Measurements from ENCODE around the gene LMO7. TPM values are rescaled to one million over a fixed set of nuclear protein-coding genes. Genes with fewer than 3 reads are reported as not detected.

LMO7 gene
- total and polyA plus RNA-seq, 2 of the 13 experiments (the other 11 are each of a cell fraction or from before 2014, with no cell fraction given), result 34.0 to 121 TPM

- TF ChIP-seq KLF9 (CRISPR knock-in tag; IDR thresholded peaks at IDR 0.05; ENCODE audit: low read depth), result no peak
- TF ChIP-seq ZKSCAN5 (CRISPR knock-in tag; IDR thresholded peaks at IDR 0.05), result no peak
- TF ChIP-seq ZMYM3 (CRISPR knock-in tag; IDR thresholded peaks at IDR 0.05), result no peak
- TF ChIP-seq ETV6 (CRISPR knock-in tag; conservative IDR thresholded peaks at IDR 0.05), result no peak
- TF ChIP-seq, protein P1, sequence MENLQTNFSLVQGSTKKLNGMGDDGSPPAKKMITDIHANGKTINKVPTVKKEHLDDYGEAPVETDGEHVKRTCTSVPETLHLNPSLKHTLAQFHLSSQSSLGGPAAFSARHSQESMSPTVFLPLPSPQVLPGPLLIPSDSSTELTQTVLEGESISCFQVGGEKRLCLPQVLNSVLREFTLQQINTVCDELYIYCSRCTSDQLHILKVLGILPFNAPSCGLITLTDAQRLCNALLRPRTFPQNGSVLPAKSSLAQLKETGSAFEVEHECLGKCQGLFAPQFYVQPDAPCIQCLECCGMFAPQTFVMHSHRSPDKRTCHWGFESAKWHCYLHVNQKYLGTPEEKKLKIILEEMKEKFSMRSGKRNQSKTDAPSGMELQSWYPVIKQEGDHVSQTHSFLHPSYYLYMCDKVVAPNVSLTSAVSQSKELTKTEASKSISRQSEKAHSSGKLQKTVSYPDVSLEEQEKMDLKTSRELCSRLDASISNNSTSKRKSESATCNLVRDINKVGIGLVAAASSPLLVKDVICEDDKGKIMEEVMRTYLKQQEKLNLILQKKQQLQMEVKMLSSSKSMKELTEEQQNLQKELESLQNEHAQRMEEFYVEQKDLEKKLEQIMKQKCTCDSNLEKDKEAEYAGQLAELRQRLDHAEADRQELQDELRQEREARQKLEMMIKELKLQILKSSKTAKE (CRISPR knock-in tag; IDR thresholded peaks at IDR 0.05; ENCODE audit: borderline replicate concordance), result no peak
- no peak for TF ChIP-seq ZNF790 (CRISPR knock-in tag; IDR thresholded peaks at IDR 0.05; ENCODE audit: borderline replicate concordance)
- TF ChIP-seq ELF3 (CRISPR knock-in tag; IDR thresholded peaks at IDR 0.05), result no peak
- no peak for TF ChIP-seq PPARG (CRISPR knock-in tag; conservative IDR thresholded peaks at IDR 0.05)
- TF ChIP-seq ISL2 (CRISPR knock-in tag; IDR thresholded peaks at IDR 0.05), result no peak
- no peak for TF ChIP-seq RFXAP (CRISPR knock-in tag; IDR thresholded peaks at IDR 0.05; ENCODE audit: borderline replicate concordance)
- in situ Hi-C loops (cut with HindIII; ENCODE audit: extremely low pct_ligation_motif_present, low pct_unique_long_range_greater_than_20kb), result no loop called here
- FAIRE-seq, result no peak
- no peaks in the 10 kb centered on the region for H4K20me1 ChIP-seq (ENCODE audit: insufficient read depth, low read length)
- intact Hi-C loops (cut with micrococcal nuclease; ENCODE audit: unreplicated experiment), result no loop called here
- POLR2A ChIA-PET, result no interaction called here
- H3K9ac ChIP-seq (ENCODE audit: insufficient read depth, low read depth, low read length), result no peak overlapping the region
- no peak for DNase-seq (ENCODE audit: low spot score)
- no peaks in the 10 kb centered on the region for H3K27me3 ChIP-seq (ENCODE audit: control insufficient read depth in 1 of 2, insufficient read depth in 2 of 2, low read length in 2 of 2)
- no peak overlapping the region for H3K27ac ChIP-seq (ENCODE audit: extremely low read length, insufficient read depth, low read length)
- H3K79me2 ChIP-seq (ENCODE audit: insufficient read depth, low read length), result no peaks in the 10 kb centered on the region
- CTCF ChIA-PET (ENCODE audit: low intra/inter-chr PET ratio, low total read pairs), result no interaction called here
- H3K9me3 ChIP-seq (ENCODE audit: low read length), result no peaks in the 10 kb centered on the region
- no peak for ATAC-seq
- H2AFZ ChIP-seq (ENCODE audit: low read length), result no peak overlapping the region
- H3K4me2 ChIP-seq (ENCODE audit: low read depth, low read length), result no peak overlapping the region
- H3K4me3 ChIP-seq (replicated peaks in 1 of 3; ENCODE audit: insufficient read depth in 1 of 3, low read depth in 2 of 3, low read length in 3 of 3), result no peak overlapping the region
- H3K36me3 ChIP-seq (replicated peaks in 1 of 2; ENCODE audit: control insufficient read depth in 1 of 2, insufficient read depth in 2 of 2, low read length in 2 of 2), result no peaks in the 10 kb centered on the region
- H3K4me1 ChIP-seq (ENCODE audit: insufficient read depth, low read length), result no peaks in the 10 kb centered on the region; the same call in 1 of the 2 replicates
- no TSS peak for BruUV-seq (replicated peaks)
These were observed 25.7 kb upstream of the LMO7 start for GRCh38 chr13:75610466-75610865.

Data from HepG2 (cell line).